Upper lobe of right lung (tissue), 1 donor: ENCODE measurements around the gene GPR12. TPM values are rescaled to one million over a fixed set of nuclear protein-coding genes. Genes with fewer than 3 reads are reported as not detected.

Experiments used
- ATAC-seq: fragments of 200-7000 bp; cut with Tn5 transposase; one replicate; pipeline ENCODE4 v1.9.1; 2020; ENCODE audit warnings: mild to moderate bottlenecking, moderate library complexity
- DNase-seq: peaks from one replicate; pipeline ENCODE4 v3.0.0-alpha.2; 2020
- H3K27ac ChIP-seq: fragments of 200-600 bp; one replicate; pipeline ENCODE4 v1.8.0; 2022
- H3K27me3 ChIP-seq: fragments of 200-600 bp; one replicate; pipeline ENCODE4 v1.8.0; 2022; ENCODE audit warnings: mild to moderate bottlenecking
- H3K36me3 ChIP-seq: fragments of 200-600 bp; one replicate; pipeline ENCODE4 v1.8.0; 2022
- H3K4me1 ChIP-seq: fragments of 200-600 bp; one replicate; pipeline ENCODE4 v1.8.0; 2022
- H3K4me3 ChIP-seq: fragments of 200-600 bp; one replicate; pipeline ENCODE4 v1.8.0; 2022; ENCODE audit warnings: mild to moderate bottlenecking
- H3K9me3 ChIP-seq: fragments of 200-600 bp; one replicate; pipeline ENCODE4 v1.8.0; 2022
- CTCF ChIP-seq: fragments of 200-600 bp; IDR thresholded peaks from one replicate; pipeline ENCODE4 v1.8.0; 2022; ENCODE audit warnings: antibody characterized with exemption
- intact Hi-C: fragments of 100-400 bp; cut with DNase I; formaldehyde crosslinking; loops from one replicate; pipeline ENCODE4 v1.11.0; 2022
- total RNA-seq: library from RNA; stranded (reverse); fragmentation: NEBNext Ultra II Directional; extraction: Animal tissue kit (Norgen Biotek cat#: 25700); gene quantifications from one replicate; pipeline ENCODE4 v1.2.1, GENCODE V29; 2021
- donor health status: DM: no; HTN: yes; CAD: no; lungs with severe emphysema.

Gene GPR12
- total RNA-seq, 1 donor from 2014 or later, result not detected

GRCh38 chr13:26785838-26786630 lies 25.4 kb upstream of the GPR12 start:
- intact Hi-C loops, result no loop called here
- Histone ChIP-seq H3K9me3 (no peaks in the 10 kb centered on the region), H3K27ac (no peak overlapping the region), H3K27me3 (peaks cover 34% of the 10 kb centered on the region), H3K4me3 (no peak overlapping the region), H3K36me3 (no peaks in the 10 kb centered on the region), H3K4me1 (peaks cover 5% of the 10 kb centered on the region)
- TF ChIP-seq CTCF, result no peak
- peak; percentile 42 for ATAC-seq
- no peak for DNase-seq

GRCh38 chr13:26784704-26785639 lies 24.4 kb upstream of the GPR12 start:
- peak; percentile 38 for ATAC-seq
- intact Hi-C loops, result no loop called here
- Histone ChIP-seq H3K9me3 (no peaks in the 10 kb centered on the region), H3K4me3 (no peak overlapping the region), H3K27me3 (peaks cover 34% of the 10 kb centered on the region), H3K27ac (no peak overlapping the region), H3K36me3 (no peaks in the 10 kb centered on the region), H3K4me1 (peaks cover 5% of the 10 kb centered on the region)
- no peak for TF ChIP-seq CTCF
- no peak for DNase-seq

DNA sequence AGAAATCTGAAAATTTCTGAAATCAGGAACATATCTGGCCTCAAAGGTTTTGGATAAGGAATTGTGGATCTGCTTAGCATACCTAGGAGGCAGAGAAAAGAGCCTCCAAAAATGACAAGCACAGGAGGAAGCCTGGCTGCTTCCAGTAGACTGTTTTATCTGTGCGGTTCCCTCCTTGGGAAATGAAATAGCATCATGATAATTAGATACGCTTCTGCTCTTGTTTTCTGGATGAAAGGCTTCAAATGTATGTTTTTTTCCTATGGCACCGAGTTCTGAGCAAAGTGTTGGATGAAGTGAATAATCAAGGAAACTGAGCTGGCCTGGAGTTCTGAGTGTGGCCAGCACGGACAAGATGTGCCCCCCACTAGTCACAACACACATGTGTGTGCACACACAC lies 19.8 kb upstream of the GPR12 start:
- no peak overlapping the region for H3K27ac ChIP-seq
- intact Hi-C loops, result no loop called here
- ATAC-seq, result no peak

DNA sequence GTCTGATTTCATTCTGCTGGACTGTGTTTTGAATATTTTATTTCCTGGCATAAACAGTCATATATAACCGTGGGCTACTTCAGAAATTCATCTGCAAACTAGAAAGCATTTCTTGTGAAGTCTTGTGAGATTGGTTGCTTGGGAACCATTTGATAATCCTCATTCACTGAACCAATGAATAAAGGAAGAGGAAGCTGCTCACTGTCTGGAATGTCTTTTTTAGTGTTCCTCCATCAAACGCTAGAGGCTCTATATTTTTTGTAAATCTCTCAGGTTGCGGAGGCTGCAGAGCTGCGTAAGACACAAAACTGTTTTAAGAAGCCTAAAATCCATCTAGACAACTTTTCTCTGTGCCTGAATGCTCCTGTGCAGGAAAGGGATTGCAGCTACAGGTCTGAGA lies 18.7 kb upstream of the GPR12 start:
- H3K9me3 ChIP-seq, result no peaks in the 10 kb centered on the region
- H3K36me3 ChIP-seq, result no peaks in the 10 kb centered on the region
- H3K27me3 ChIP-seq, result peaks cover 10% of the 10 kb centered on the region
- DNase-seq (no peak), ATAC-seq (no peak)
- TF ChIP-seq CTCF, result no peak
- H3K4me1 ChIP-seq, result no peaks in the 10 kb centered on the region
- intact Hi-C loops, result no loop called here
- H3K4me3 ChIP-seq, result no peak overlapping the region
- H3K27ac ChIP-seq, result no peak overlapping the region

More for the DNA sequence above, 19.8 kb upstream of the GPR12 start:
- no peak for TF ChIP-seq CTCF
- Histone ChIP-seq H3K4me1 (peaks cover 3% of the 10 kb centered on the region), H3K36me3 (no peaks in the 10 kb centered on the region), H3K4me3 (no peak overlapping the region), H3K27me3 (peaks cover 19% of the 10 kb centered on the region), H3K9me3 (no peaks in the 10 kb centered on the region)
- DNase-seq, result no peak

DNA sequence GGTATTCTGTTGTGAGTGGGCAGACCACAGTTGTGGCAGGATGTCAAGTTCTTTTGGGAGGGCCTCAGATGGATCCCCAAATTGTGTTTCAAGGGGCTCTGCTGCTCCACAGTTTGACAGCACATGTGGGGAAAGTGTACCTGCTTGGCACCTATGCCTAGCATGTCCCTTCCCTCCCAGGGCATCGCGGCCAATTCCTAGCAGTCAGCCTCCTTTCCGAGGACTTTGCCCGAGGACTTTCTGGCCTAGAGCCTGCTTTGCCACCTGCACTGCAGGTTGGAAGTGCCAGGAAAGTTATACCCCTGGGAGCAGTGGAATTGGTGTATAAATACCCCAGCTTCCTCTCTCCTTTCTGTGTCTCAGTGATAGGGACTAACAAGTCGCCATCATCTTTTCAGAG lies 11.9 kb upstream of the GPR12 start:
- DNase-seq, result no peak
- no peak overlapping the region for H3K27ac ChIP-seq
- no peak for TF ChIP-seq CTCF
- H3K9me3 ChIP-seq, result no peaks in the 10 kb centered on the region
- H3K36me3 ChIP-seq, result no peaks in the 10 kb centered on the region
- ATAC-seq, result no peak
- intact Hi-C loops, result no loop called here
- no peak overlapping the region for H3K4me3 ChIP-seq
- no peaks in the 10 kb centered on the region for H3K27me3 ChIP-seq
- no peaks in the 10 kb centered on the region for H3K4me1 ChIP-seq
